HepG2 (cell line): ENCODE measurements around the gene F7. TPM values are rescaled to one million over a fixed set of nuclear protein-coding genes. Genes with fewer than 3 reads are reported as not detected.
A peak's percentile ranks its signal among the peaks of the same experiment; 100 is the strongest.

Source experiments
- ATAC-seq: fragments of 200-7000 bp; cut with Tn5 transposase; 3 replicates; pipeline ENCODE4 v1.9.1; 2020; ENCODE audit warnings: mild to moderate bottlenecking, moderate library complexity
- BruUV-seq: library from RNA; stranded (reverse); fragments of 400-500 nt; replicated peaks from 2 replicates; lab custom pipeline; 2021; lab: Mats Ljungman, UMichigan
- CTCF ChIA-PET: fragments of 300-600 bp; formaldehyde crosslinking; extraction: SDS; loops from one replicate; lab custom pipeline; 2021; ENCODE audit warnings: low total read pairs, inconsistent platforms, low intra/inter-chr PET ratio; lab: Yijun Ruan, JAX
- POLR2A ChIA-PET: fragments of 350-600 bp; sonication (Branson Sonifier 250); formaldehyde crosslinking; loops from one replicate; lab custom pipeline; 2020; ENCODE audit warnings: antibody characterized with exemption, inconsistent platforms; lab: Yijun Ruan, JAX
- DNase-seq: peaks from one replicate; pipeline ENCODE4 v3.0.0-alpha.2; 2015; ENCODE audit warnings: low spot score
- FAIRE-seq: peaks from 3 replicates; lab custom pipeline; 2011; peaks lifted over from hg19 to GRCh38; lab: Jason Lieb, UNC
- H2AFZ ChIP-seq: one replicate; pipeline ENCODE4 v1.6.1; 2011; ENCODE audit warnings: low read length, inconsistent platforms
- H3K27ac ChIP-seq: fragments of 300-600 bp; 3 replicates; pipeline ENCODE4 v1.8.0; 2011; ENCODE audit warnings: mixed run types, mild to moderate bottlenecking, mixed read lengths, low read length, inconsistent platforms; ENCODE audit not compliant: insufficient read depth; ENCODE audit errors: extremely low read length
- H3K27me3 ChIP-seq, 2 experiments: fragments of 200-600 bp in 1 of 2; 2 replicates in 1 of 2; 3 replicates in 1 of 2; pipeline versions ENCODE4 v1.6.0 to v1.8.0; 2011; ENCODE audit warnings: low read length in 2 of 2, mild to moderate bottlenecking in 2 of 2, moderate library complexity in 2 of 2, inconsistent platforms in 1 of 2; ENCODE audit not compliant: insufficient read depth in 2 of 2, control insufficient read depth in 1 of 2
- H3K36me3 ChIP-seq, 2 experiments: fragments of 200-600 bp in 1 of 2; replicated peaks in 1 of 2; 2 replicates in 1 of 2; 3 replicates in 1 of 2; pipeline versions ENCODE4 v1.5.1 to v1.8.0; 2011; ENCODE audit warnings: low read length in 2 of 2, inconsistent platforms in 1 of 2; ENCODE audit not compliant: insufficient read depth in 2 of 2, control insufficient read depth in 1 of 2
- H3K4me1 ChIP-seq: 2 replicates; pipeline ENCODE4 v1.5.1; 2012; ENCODE audit warnings: low read length, inconsistent platforms; ENCODE audit not compliant: insufficient read depth
- H3K4me2 ChIP-seq: 2 replicates; pipeline ENCODE4 v1.6.0; 2011; ENCODE audit warnings: low read depth, low read length, inconsistent platforms
- H3K4me3 ChIP-seq, 3 experiments: fragments of 200-600 bp in 1 of 3; sonication (generic), shearing (Covaris generic) in 1 of 3; replicated peaks in 1 of 3; 2 replicates each; pipeline ENCODE4 v1.5.1; 2011 to 2016; ENCODE audit warnings: low read length in 3 of 3, inconsistent platforms in 2 of 3, low read depth in 2 of 3, mild to moderate bottlenecking in 2 of 3, control low read depth in 1 of 3, mixed read lengths in 1 of 3; ENCODE audit not compliant: insufficient read depth in 1 of 3
- H3K79me2 ChIP-seq: one replicate; pipeline ENCODE4 v1.6.1; 2011; ENCODE audit warnings: low read length, inconsistent platforms; ENCODE audit not compliant: insufficient read depth
- H3K9ac ChIP-seq: 2 replicates; pipeline ENCODE4 v1.6.0; 2011; ENCODE audit warnings: mild to moderate bottlenecking, low read depth, low read length, inconsistent platforms; ENCODE audit not compliant: insufficient read depth
- H3K9me3 ChIP-seq: 2 replicates; pipeline ENCODE4 v1.5.1; 2012; ENCODE audit warnings: mild to moderate bottlenecking, low read length
- H4K20me1 ChIP-seq: 2 replicates; pipeline ENCODE4 v1.6.0; 2011; ENCODE audit warnings: inconsistent platforms, mild to moderate bottlenecking, low read length, moderate library complexity; ENCODE audit not compliant: insufficient read depth
- PBX3 ChIP-seq: sonication (generic); formaldehyde crosslinking; IDR thresholded peaks from 2 replicates; pipeline ENCODE4 v1.8.1; 2023; ENCODE audit warnings: missing genetic modification reagents, inconsistent platforms, borderline replicate concordance
- TEAD3 ChIP-seq: optimal IDR thresholded peaks from 2 replicates; pipeline ENCODE3; 2016; ENCODE audit warnings: borderline replicate concordance
- ZNF687 ChIP-seq: sonication (generic); formaldehyde crosslinking; IDR thresholded peaks from 2 replicates; pipeline ENCODE4 v1.5.1; 2020; ENCODE audit warnings: mild to moderate bottlenecking, missing genetic modification reagents, moderate library complexity
- WGBS: methylation state at CpG from one replicate; pipeline ENCODE4 v1.1.6; 2017; ENCODE audit warnings: low lambda C conversion rate; 5-methylcytosine and 5-hydroxymethylcytosine counted together
- in situ Hi-C: cut with HindIII; loops from 2 replicates; pipeline ENCODE4 v1.10.0; 2017; ENCODE audit warnings: low pct_unique_long_range_greater_than_20kb; ENCODE audit not compliant: extremely low pct_ligation_motif_present
- intact Hi-C: fragments of 100-400 bp; cut with micrococcal nuclease; formaldehyde crosslinking; loops from one replicate; pipeline ENCODE4 v1.10.0; 2022; ENCODE audit not compliant: unreplicated experiment
- polyA plus RNA-seq, 8 experiments: library from polyadenylated mRNA; depleted of rRNA in 3 of 8; stranded (reverse) in 7 of 8; unstranded in 1 of 8; fragments of >200 nt; fragmentation: Illumina TruSeq in 4 of 8; extraction: Trizol in 4 of 8; gene quantifications; 2 replicates each; pipeline versions ENCODE4 v1.2.1 to v1.2.3, GENCODE V29; 2011 to 2016; ENCODE audit warnings: low read depth in 4 of 8, missing spikeins in 1 of 8, mixed read lengths in 1 of 8; ENCODE audit not compliant: insufficient read depth in 1 of 8
- total RNA-seq, 5 experiments: library from RNA; depleted of rRNA; stranded (reverse); fragments of >200 nt; fragmentation: Illumina TruSeq; extraction: Trizol; gene quantifications; 2 replicates each; pipeline ENCODE4 v1.2.3, GENCODE V29; 2016; ENCODE audit warnings: low read depth in 1 of 5

The F7 gene
- total and polyA plus RNA-seq, 2 of the 13 experiments (the other 11 are each of a cell fraction or from before 2014, with no cell fraction given) = 12.6 to 26.5 TPM

- no peaks in the 10 kb centered on the region for H3K79me2 ChIP-seq
- no TSS peak for BruUV-seq
- H3K36me3 ChIP-seq = peaks cover 5 to 18% of the 10 kb centered on the region in 2 experiments; a peak in 3 of 5 replicates
- H3K27ac ChIP-seq = peak overlapping the region; percentile 72
- no peak for ATAC-seq
- no peak for FAIRE-seq
- no peaks in the 10 kb centered on the region for H4K20me1 ChIP-seq
- H3K9me3 ChIP-seq = no peaks in the 10 kb centered on the region
- no peaks in the 10 kb centered on the region for H3K27me3 ChIP-seq
- TF ChIP-seq PBX3 (CRISPR knock-in tag) (no peak), ZNF687 (CRISPR knock-in tag) (0 out of 2 replicates have a peak, but pooled peaks have one; percentile 34), TEAD3 (CRISPR knock-in tag) (no peak)
- in situ Hi-C loops (no loop called here), intact Hi-C loops (no loop called here)
- H3K9ac ChIP-seq = no peak overlapping the region
- H3K4me2 ChIP-seq = no peak overlapping the region; the same call in 1 of the 2 replicates
- H3K4me3 ChIP-seq = no peak overlapping the region
- ChIA-PET POLR2A (interaction anchor here (2.2 to 2.3 kb wide), 2 partner anchors 12 to 14 kb away, joined by 7 to 32 read pairs; partner anchors contain the start of gene F10), CTCF (no interaction called here)
- H2AFZ ChIP-seq = no peak overlapping the region
- DNase-seq = no peak
- peaks cover 49% of the 10 kb centered on the region for H3K4me1 ChIP-seq
- 91% methylated on average over 11 of the region's 11 CpGs for WGBS
These were observed 32.2 kb downstream of the F7 start for GRCh38 chr13:113137691-113138298.
